ENCODE measurements around the gene H3-3A. TPM values are rescaled to one million over a fixed set of nuclear protein-coding genes. Genes with fewer than 3 reads are reported as not detected.

Gene H3-3A
- total and polyA plus RNA-seq, 4 donors, result 76.6 to 338 (median 189) TPM

DNA sequence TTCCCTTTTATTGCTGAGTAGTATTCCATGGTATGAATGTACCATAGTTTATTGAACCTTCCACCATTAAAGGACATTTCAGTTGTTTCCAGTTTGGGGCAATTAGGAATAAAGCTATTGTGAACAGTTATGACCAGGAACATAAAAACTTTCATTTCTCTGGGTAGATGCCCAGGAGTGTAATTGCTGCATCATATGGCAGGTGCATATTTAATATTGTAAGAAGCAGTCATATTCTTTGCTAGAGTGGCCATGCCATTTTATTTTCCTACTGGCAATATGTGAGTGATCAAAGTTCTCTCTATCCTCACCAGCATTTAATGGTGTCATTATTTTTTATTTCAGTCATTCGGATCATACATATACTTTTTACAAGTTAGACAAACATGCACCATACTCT, 23.9 kb upstream of the H3-3A start:
- H3K27me3 ChIP-seq (ENCODE audit: control insufficient read depth in 4 of 4, insufficient read depth in 4 of 4, low read length in 3 of 4), result no peaks in the 10 kb centered on the region
- H3K9me3 ChIP-seq (ENCODE audit: control insufficient read depth in 4 of 4, low read length in 3 of 4), result no peaks in the 10 kb centered on the region
- H3K27ac ChIP-seq (ENCODE audit: low read depth in 1 of 2, low read length in 2 of 2), result no peak overlapping the region
- TF ChIP-seq JUND (IDR thresholded peaks at IDR 0.05), result no peak
- no peak for TF ChIP-seq YY1 (IDR thresholded peaks at IDR 0.05)
- no peak for TF ChIP-seq HNF4G (IDR thresholded peaks at IDR 0.05)
- TF ChIP-seq HNF4A (conservative IDR thresholded peaks at IDR 0.05), result no peak
- TF ChIP-seq, protein P1, sequence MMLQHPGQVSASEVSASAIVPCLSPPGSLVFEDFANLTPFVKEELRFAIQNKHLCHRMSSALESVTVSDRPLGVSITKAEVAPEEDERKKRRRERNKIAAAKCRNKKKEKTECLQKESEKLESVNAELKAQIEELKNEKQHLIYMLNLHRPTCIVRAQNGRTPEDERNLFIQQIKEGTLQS (IDR thresholded peaks at IDR 0.05), result no peak
- no peak for TF ChIP-seq NR2F2 (IDR thresholded peaks at IDR 0.05)
- TF ChIP-seq, protein P2, sequence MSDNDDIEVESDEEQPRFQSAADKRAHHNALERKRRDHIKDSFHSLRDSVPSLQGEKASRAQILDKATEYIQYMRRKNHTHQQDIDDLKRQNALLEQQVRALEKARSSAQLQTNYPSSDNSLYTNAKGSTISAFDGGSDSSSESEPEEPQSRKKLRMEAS (IDR thresholded peaks at IDR 0.05), result no peak
- TF ChIP-seq, protein P3, sequence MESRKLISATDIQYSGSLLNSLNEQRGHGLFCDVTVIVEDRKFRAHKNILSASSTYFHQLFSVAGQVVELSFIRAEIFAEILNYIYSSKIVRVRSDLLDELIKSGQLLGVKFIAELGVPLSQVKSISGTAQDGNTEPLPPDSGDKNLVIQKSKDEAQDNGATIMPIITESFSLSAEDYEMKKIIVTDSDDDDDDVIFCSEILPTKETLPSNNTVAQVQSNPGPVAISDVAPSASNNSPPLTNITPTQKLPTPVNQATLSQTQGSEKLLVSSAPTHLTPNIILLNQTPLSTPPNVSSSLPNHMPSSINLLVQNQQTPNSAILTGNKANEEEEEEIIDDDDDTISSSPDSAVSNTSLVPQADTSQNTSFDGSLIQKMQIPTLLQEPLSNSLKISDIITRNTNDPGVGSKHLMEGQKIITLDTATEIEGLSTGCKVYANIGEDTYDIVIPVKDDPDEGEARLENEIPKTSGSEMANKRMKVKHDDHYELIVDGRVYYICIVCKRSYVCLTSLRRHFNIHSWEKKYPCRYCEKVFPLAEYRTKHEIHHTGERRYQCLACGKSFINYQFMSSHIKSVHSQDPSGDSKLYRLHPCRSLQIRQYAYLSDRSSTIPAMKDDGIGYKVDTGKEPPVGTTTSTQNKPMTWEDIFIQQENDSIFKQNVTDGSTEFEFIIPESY (IDR thresholded peaks at IDR 0.05), result no peak
- TF ChIP-seq SP1 (IDR thresholded peaks at IDR 0.05), result no peak
- no peak for TF ChIP-seq FOXA2 (IDR thresholded peaks at IDR 0.05)
- no peak for TF ChIP-seq RAD21 (IDR thresholded peaks at IDR 0.05)
- no peak for TF ChIP-seq GABPA (IDR thresholded peaks at IDR 0.05 in 1 of 2, conservative IDR thresholded peaks at IDR 0.05 in 1 of 2)
- TF ChIP-seq, protein P4, sequence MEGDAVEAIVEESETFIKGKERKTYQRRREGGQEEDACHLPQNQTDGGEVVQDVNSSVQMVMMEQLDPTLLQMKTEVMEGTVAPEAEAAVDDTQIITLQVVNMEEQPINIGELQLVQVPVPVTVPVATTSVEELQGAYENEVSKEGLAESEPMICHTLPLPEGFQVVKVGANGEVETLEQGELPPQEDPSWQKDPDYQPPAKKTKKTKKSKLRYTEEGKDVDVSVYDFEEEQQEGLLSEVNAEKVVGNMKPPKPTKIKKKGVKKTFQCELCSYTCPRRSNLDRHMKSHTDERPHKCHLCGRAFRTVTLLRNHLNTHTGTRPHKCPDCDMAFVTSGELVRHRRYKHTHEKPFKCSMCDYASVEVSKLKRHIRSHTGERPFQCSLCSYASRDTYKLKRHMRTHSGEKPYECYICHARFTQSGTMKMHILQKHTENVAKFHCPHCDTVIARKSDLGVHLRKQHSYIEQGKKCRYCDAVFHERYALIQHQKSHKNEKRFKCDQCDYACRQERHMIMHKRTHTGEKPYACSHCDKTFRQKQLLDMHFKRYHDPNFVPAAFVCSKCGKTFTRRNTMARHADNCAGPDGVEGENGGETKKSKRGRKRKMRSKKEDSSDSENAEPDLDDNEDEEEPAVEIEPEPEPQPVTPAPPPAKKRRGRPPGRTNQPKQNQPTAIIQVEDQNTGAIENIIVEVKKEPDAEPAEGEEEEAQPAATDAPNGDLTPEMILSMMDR (IDR thresholded peaks at IDR 0.05; ENCODE audit: low read depth, low read length, missing input control), result no peak
- H3K4me1 ChIP-seq (ENCODE audit: control insufficient read depth in 4 of 4, insufficient read depth in 4 of 4, low read length in 3 of 4), result no peaks in the 10 kb centered on the region
- no peak for DNase-seq (ENCODE audit: low spot score)
- H3K4me3 ChIP-seq (ENCODE audit: low read depth in 1 of 3, low read length in 3 of 3), result no peak overlapping the region
- WGBS, result 84% methylated on average over 1 of the region's 1 CpG
- no peak overlapping the region for H3K9ac ChIP-seq (ENCODE audit: low read depth in 1 of 2, low read length in 2 of 2)
- no peaks in the 10 kb centered on the region for H3K36me3 ChIP-seq (ENCODE audit: control insufficient read depth in 4 of 4, insufficient read depth in 3 of 4, low read depth in 1 of 4, low read length in 3 of 4)

DNA sequence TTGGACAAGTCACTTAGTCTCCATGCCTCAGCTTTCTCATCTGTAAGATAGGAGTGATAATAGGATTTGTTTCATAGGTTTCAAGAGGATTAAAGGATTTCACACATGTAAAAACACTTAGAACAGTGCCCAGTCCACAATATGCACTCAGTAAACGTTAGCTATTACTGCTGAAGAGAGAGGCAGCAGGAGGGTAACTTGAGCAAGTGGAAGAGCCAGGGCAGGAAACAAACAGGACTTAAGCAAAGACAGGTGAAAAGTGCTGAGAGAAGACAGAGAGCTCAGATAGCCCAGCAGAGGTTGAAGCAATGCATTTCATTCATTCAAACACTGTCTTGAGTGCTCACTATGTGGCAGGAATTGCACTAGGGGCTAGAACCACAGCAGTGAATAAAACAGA, 21.1 kb upstream of the H3-3A start:
- Histone ChIP-seq H3K36me3 (ENCODE audit: control insufficient read depth in 4 of 4, insufficient read depth in 3 of 4, low read depth in 1 of 4, low read length in 3 of 4) (peaks cover 0 to 2% (median 1%) of the 10 kb centered on the region in 4 donors), H3K9me3 (ENCODE audit: control insufficient read depth in 4 of 4, low read length in 3 of 4) (no peaks in the 10 kb centered on the region), H3K27me3 (ENCODE audit: control insufficient read depth in 4 of 4, insufficient read depth in 4 of 4, low read length in 3 of 4) (no peaks in the 10 kb centered on the region), H3K4me1 (ENCODE audit: control insufficient read depth in 4 of 4, insufficient read depth in 4 of 4, low read length in 3 of 4) (no peaks in the 10 kb centered on the region), H3K27ac (ENCODE audit: low read depth in 1 of 2, low read length in 2 of 2) (no peak overlapping the region), H3K4me3 (ENCODE audit: low read depth in 1 of 3, low read length in 3 of 3) (no peak overlapping the region), H3K9ac (ENCODE audit: low read depth in 1 of 2, low read length in 2 of 2) (no peak overlapping the region)
- DNase-seq (ENCODE audit: low spot score), result no peak
- 44% methylated on average over 1 of the region's 1 CpG for WGBS
- TF ChIP-seq FOXA1 (IDR thresholded peaks at IDR 0.05) (no peak), RXRA (IDR thresholded peaks at IDR 0.05) (no peak), FOXA2 (IDR thresholded peaks at IDR 0.05) (no peak), EGR1 (IDR thresholded peaks at IDR 0.05; ENCODE audit: low read depth in 2 of 2) (no peak), HNF4A (conservative IDR thresholded peaks at IDR 0.05) (no peak), GABPA (IDR thresholded peaks at IDR 0.05 in 1 of 2, conservative IDR thresholded peaks at IDR 0.05 in 1 of 2) (no peak), NR2F2 (IDR thresholded peaks at IDR 0.05) (no peak), HNF4G (IDR thresholded peaks at IDR 0.05) (no peak), TAF1 (conservative IDR thresholded peaks at IDR 0.05) (no peak)
- TF ChIP-seq, protein P5, sequence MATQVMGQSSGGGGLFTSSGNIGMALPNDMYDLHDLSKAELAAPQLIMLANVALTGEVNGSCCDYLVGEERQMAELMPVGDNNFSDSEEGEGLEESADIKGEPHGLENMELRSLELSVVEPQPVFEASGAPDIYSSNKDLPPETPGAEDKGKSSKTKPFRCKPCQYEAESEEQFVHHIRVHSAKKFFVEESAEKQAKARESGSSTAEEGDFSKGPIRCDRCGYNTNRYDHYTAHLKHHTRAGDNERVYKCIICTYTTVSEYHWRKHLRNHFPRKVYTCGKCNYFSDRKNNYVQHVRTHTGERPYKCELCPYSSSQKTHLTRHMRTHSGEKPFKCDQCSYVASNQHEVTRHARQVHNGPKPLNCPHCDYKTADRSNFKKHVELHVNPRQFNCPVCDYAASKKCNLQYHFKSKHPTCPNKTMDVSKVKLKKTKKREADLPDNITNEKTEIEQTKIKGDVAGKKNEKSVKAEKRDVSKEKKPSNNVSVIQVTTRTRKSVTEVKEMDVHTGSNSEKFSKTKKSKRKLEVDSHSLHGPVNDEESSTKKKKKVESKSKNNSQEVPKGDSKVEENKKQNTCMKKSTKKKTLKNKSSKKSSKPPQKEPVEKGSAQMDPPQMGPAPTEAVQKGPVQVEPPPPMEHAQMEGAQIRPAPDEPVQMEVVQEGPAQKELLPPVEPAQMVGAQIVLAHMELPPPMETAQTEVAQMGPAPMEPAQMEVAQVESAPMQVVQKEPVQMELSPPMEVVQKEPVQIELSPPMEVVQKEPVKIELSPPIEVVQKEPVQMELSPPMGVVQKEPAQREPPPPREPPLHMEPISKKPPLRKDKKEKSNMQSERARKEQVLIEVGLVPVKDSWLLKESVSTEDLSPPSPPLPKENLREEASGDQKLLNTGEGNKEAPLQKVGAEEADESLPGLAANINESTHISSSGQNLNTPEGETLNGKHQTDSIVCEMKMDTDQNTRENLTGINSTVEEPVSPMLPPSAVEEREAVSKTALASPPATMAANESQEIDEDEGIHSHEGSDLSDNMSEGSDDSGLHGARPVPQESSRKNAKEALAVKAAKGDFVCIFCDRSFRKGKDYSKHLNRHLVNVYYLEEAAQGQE (IDR thresholded peaks at IDR 0.05), result no peak

Data from liver (tissue), 9 donors.